A549 (cell line): Measurements from ENCODE around the gene C16orf46. TPM values are rescaled to one million over a fixed set of nuclear protein-coding genes. Genes with fewer than 3 reads are reported as not detected.

Source experiments
- ATAC-seq, 2 experiments: fragments of 200-7000 bp in 1 of 2; fragments of >200 bp in 1 of 2; cut with Nextera tagmentation in 1 of 2; cut with Tn5 transposase in 1 of 2; 3 replicates each; pipeline versions ENCODE4 v1.8.0 to v1.9.1; 2018 to 2020; ENCODE audit warnings: mild to moderate bottlenecking in 1 of 2, moderate library complexity in 1 of 2
- CTCF ChIA-PET: fragments of 300-600 bp; sonication (Branson Sonifier 250); formaldehyde crosslinking; extraction: SDS; loops from one replicate; lab custom pipeline; 2021; ENCODE audit warnings: antibody characterized with exemption, inconsistent platforms; lab: Yijun Ruan, JAX
- POLR2A ChIA-PET: fragments of 350-600 bp; formaldehyde crosslinking; extraction: SDS; loops from one replicate; lab custom pipeline; 2021; ENCODE audit warnings: antibody characterized with exemption, inconsistent platforms; lab: Yijun Ruan, JAX
- DNase-seq, 2 experiments: peaks; one replicate each; pipeline versions ENCODE4 v3.0.0 to v3.0.0-alpha.2; 2011 to 2016; ENCODE audit warnings: low read depth in 1 of 2, low spot score in 1 of 2
- FAIRE-seq: peaks from 2 replicates; lab custom pipeline; 2011; peaks lifted over from hg19 to GRCh38; lab: Jason Lieb, UNC
- H3K27ac ChIP-seq, 2 experiments: fragments of >200 bp; sonication (Bioruptor Twin); formaldehyde crosslinking; 3 replicates each; pipeline ENCODE4 v1.5.1; 2016 to 2017
- H3K4me1 ChIP-seq: fragments of >200 bp; sonication (Bioruptor Twin); formaldehyde crosslinking; 3 replicates; pipeline ENCODE4 v1.6.1; 2016
- H3K4me2 ChIP-seq: fragments of >200 bp; sonication (Bioruptor Twin); formaldehyde crosslinking; 3 replicates; pipeline ENCODE4 v1.6.1; 2016
- H3K4me3 ChIP-seq: fragments of >200 bp; sonication (Bioruptor Twin); formaldehyde crosslinking; 3 replicates; pipeline ENCODE4 v1.5.1; 2016
- H3K9me3 ChIP-seq: fragments of >200 bp; sonication (Bioruptor Twin); formaldehyde crosslinking; 3 replicates; pipeline ENCODE4 v1.6.1; 2016
- CBX2 ChIP-seq: fragments of 200-600 bp; sonication (generic); IDR thresholded peaks from 2 replicates; pipeline ENCODE4 v1.6.1; 2016; ENCODE audit warnings: low read depth, mild to moderate bottlenecking, borderline replicate concordance
- CEBPB ChIP-seq, 2 experiments: fragments of >200 bp in 1 of 2; sonication (Bioruptor Twin) in 1 of 2; formaldehyde crosslinking in 1 of 2; IDR thresholded peaks; 2 replicates each; pipeline ENCODE4 v1.6.1; 2012 to 2016
- CHD4 ChIP-seq: fragments of 200-600 bp; sonication (generic); IDR thresholded peaks from 2 replicates; pipeline ENCODE4 v1.6.1; 2016; ENCODE audit warnings: antibody characterized with exemption, mild to moderate bottlenecking, borderline replicate concordance
- EHF ChIP-seq: fragments of 250-450 bp; sonication (Bioruptor Pico); IDR thresholded peaks from 2 replicates; pipeline ENCODE4 v1.5.0; 2020; ENCODE audit warnings: mild to moderate bottlenecking
- EHMT2 ChIP-seq: fragments of 200-600 bp; sonication (generic); IDR thresholded peaks from 2 replicates; pipeline ENCODE4 v1.6.1; 2016; ENCODE audit warnings: antibody characterized with exemption, low read depth, mild to moderate bottlenecking, moderate library complexity
- EP300 ChIP-seq, 2 experiments: fragments of >200 bp; sonication (Bioruptor Twin); formaldehyde crosslinking; IDR thresholded peaks; 2 replicates in 1 of 2; 3 replicates in 1 of 2; pipeline ENCODE4 v1.6.1; 2016 to 2017
- ESRRA ChIP-seq: fragments of 150-350 bp; IDR thresholded peaks from 2 replicates; pipeline ENCODE4 v1.6.1; 2014; ENCODE audit warnings: mild to moderate bottlenecking, low read length, borderline replicate concordance
- FOSL2 ChIP-seq, 2 experiments: fragments of 450-650 bp in 1 of 2; fragments of >200 bp in 1 of 2; sonication (Bioruptor Twin) in 1 of 2; formaldehyde crosslinking; IDR thresholded peaks; 2 replicates each; pipeline versions ENCODE4 v1.5.0 to v1.6.1; 2016 to 2020; ENCODE audit warnings: mild to moderate bottlenecking in 1 of 2, moderate library complexity in 1 of 2
- FOXS1 ChIP-seq: fragments of 250-450 bp; sonication (Bioruptor Pico); IDR thresholded peaks from 2 replicates; pipeline ENCODE4 v1.5.0; 2020; ENCODE audit warnings: mild to moderate bottlenecking, moderate library complexity
- GATA3 ChIP-seq: IDR thresholded peaks from 2 replicates; pipeline ENCODE4 v1.6.1; 2012; ENCODE audit warnings: borderline replicate concordance
- HDAC2 ChIP-seq: fragments of 200-600 bp; sonication (generic); IDR thresholded peaks from 2 replicates; pipeline ENCODE4 v1.6.1; 2016
- HEYL ChIP-seq: fragments of 250-450 bp; sonication (Bioruptor Pico); IDR thresholded peaks from 2 replicates; pipeline ENCODE4 v1.8.0; 2021; ENCODE audit warnings: mild to moderate bottlenecking, moderate library complexity
- HOXB13 ChIP-seq: fragments of 250-450 bp; sonication (Bioruptor Pico); IDR thresholded peaks from 2 replicates; pipeline ENCODE4 v1.5.0; 2020; ENCODE audit warnings: low read depth, mild to moderate bottlenecking, moderate library complexity
- JUNB ChIP-seq: fragments of >200 bp; sonication (Bioruptor Twin); formaldehyde crosslinking; IDR thresholded peaks from 2 replicates; pipeline ENCODE4 v1.6.1; 2016
- KDM5A ChIP-seq: fragments of 200-600 bp; sonication (generic); IDR thresholded peaks from 2 replicates; pipeline ENCODE4 v1.6.1; 2016; ENCODE audit warnings: antibody characterized with exemption, mild to moderate bottlenecking
- MAFK ChIP-seq: fragments of 450-650 bp; IDR thresholded peaks from 2 replicates; pipeline ENCODE4 v1.6.1; 2014; ENCODE audit not compliant: partially characterized antibody
- MYC ChIP-seq: IDR thresholded peaks from 2 replicates; pipeline ENCODE4 v1.6.1; 2012; ENCODE audit warnings: mild to moderate bottlenecking, inconsistent platforms, low read length, improper control_type of control experiment, borderline replicate concordance
- NPAS2 ChIP-seq: fragments of 250-450 bp; sonication (Bioruptor Pico); IDR thresholded peaks from 2 replicates; pipeline ENCODE4 v1.8.0; 2022; ENCODE audit warnings: mild to moderate bottlenecking, moderate library complexity, borderline replicate concordance
- RFX5 ChIP-seq: fragments of 450-650 bp; IDR thresholded peaks from 2 replicates; pipeline ENCODE4 v1.7.1; 2014; ENCODE audit warnings: antibody characterized with exemption, mild to moderate bottlenecking, moderate library complexity
- TFCP2L1 ChIP-seq: fragments of 250-450 bp; sonication (Bioruptor Pico); IDR thresholded peaks from 2 replicates; pipeline ENCODE4 v1.5.0; 2021; ENCODE audit warnings: mild to moderate bottlenecking
- TP53 ChIP-seq: fragments of 250-450 bp; sonication (Bioruptor Pico); IDR thresholded peaks from 2 replicates; pipeline ENCODE4 v1.5.0; 2021; ENCODE audit warnings: mild to moderate bottlenecking, moderate library complexity
- ZC3H11A ChIP-seq: fragments of 450-650 bp; IDR thresholded peaks from 2 replicates; pipeline ENCODE4 v1.6.1; 2014; ENCODE audit warnings: antibody characterized with exemption, mild to moderate bottlenecking
- WGBS: methylation state at CpG from one replicate; pipeline ENCODE4 v1.1.6; 2017; ENCODE audit errors: missing lambda C conversion rate; 5-methylcytosine and 5-hydroxymethylcytosine counted together
- polyA plus RNA-seq, 4 experiments: library from polyadenylated mRNA; depleted of rRNA in 3 of 4; stranded (reverse); fragments of >200 nt; fragmentation: RNase III in 1 of 4; extraction: RNeasy Plus Mini Kit Qiagen cat#74134 plus additional on column Dnase treatment in 1 of 4; gene quantifications; 2 replicates in 3 of 4; 3 replicates in 1 of 4; pipeline ENCODE4 v1.2.3, GENCODE V29; 2011 to 2017
- TF ChIP-seq, protein P1 (sequence below): fragments of >200 bp; sonication (Bioruptor Twin); formaldehyde crosslinking; IDR thresholded peaks from 3 replicates; pipeline ENCODE4 v1.6.1; 2016
- TF ChIP-seq, protein P2 (sequence below): fragments of >200 bp; sonication (Bioruptor Twin); formaldehyde crosslinking; IDR thresholded peaks from 2 replicates; pipeline ENCODE4 v1.6.1; 2016
- TF ChIP-seq, protein P3 (sequence below): IDR thresholded peaks from 2 replicates; pipeline ENCODE4 v1.6.1; 2012; ENCODE audit warnings: low read depth, borderline replicate concordance
- TF ChIP-seq, protein P4 (sequence below): fragments of 150-350 bp; IDR thresholded peaks from 2 replicates; pipeline ENCODE4 v1.6.1; 2014; ENCODE audit warnings: low read depth, mild to moderate bottlenecking, low read length
- TF ChIP-seq, protein P5 (sequence below): IDR thresholded peaks from 2 replicates; pipeline ENCODE4 v1.6.1; 2012
- TF ChIP-seq, protein P6 (sequence below): fragments of 250-450 bp; sonication (Bioruptor Pico); IDR thresholded peaks from 2 replicates; pipeline ENCODE4 v1.5.0; 2020; ENCODE audit warnings: low read depth, mild to moderate bottlenecking, moderate library complexity

The C16orf46 gene
- polyA plus RNA-seq, 2 of the 4 experiments (the other 2 are of a cell fraction): 0.37 to 1.4 TPM

DNA sequence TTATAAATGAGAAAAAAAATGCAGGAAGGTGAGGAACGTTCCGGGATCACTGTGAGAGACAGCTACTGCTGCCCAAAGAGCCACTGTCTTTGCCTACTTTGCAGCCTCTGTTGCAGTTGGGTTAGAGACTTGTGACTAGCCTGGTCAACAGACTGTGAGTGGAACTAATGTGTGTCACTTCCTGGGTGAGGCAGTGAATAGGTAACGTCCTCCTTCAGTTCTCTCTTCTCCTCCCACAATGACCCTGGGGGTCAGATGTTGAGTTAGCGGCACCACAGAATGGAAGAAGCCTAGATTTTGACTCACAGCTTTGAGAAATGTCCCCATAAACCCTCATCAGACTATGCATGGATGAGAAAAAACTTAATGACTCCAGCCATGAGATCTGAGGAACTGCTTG, 5.2 kb downstream of the C16orf46 start:
- 74% methylated on average over 4 of the region's 4 CpGs for WGBS
- peak in 1 of 2 experiments; percentile 18 for DNase-seq
- Histone ChIP-seq H3K9me3 (no peaks in the 10 kb centered on the region), H3K4me2 (no peak overlapping the region), H3K4me1 (no peaks in the 10 kb centered on the region), H3K27ac (no peak overlapping the region), H3K4me3 (no peak overlapping the region)
- TF ChIP-seq JUNB (no peak), EHMT2 (no peak), GATA3 (no peak), EHF (no peak), TFCP2L1 (CRISPR knock-in tag) (no peak), TP53 (CRISPR knock-in tag) (no peak), HEYL (CRISPR knock-in tag) (no peak), MYC (no peak), NPAS2 (CRISPR knock-in tag) (no peak), ESRRA (no peak), CHD4 (no peak), ZC3H11A (no peak), CEBPB (IDR thresholded peaks at IDR 0.05) (no peak), MAFK (no peak), FOSL2 (IDR thresholded peaks at IDR 0.05) (no peak), FOSL2 (CRISPR knock-in tag; IDR thresholded peaks at IDR 0.05) (no peak), KDM5A (no peak), FOXS1 (CRISPR knock-in tag) (no peak)
- TF ChIP-seq, protein P1, sequence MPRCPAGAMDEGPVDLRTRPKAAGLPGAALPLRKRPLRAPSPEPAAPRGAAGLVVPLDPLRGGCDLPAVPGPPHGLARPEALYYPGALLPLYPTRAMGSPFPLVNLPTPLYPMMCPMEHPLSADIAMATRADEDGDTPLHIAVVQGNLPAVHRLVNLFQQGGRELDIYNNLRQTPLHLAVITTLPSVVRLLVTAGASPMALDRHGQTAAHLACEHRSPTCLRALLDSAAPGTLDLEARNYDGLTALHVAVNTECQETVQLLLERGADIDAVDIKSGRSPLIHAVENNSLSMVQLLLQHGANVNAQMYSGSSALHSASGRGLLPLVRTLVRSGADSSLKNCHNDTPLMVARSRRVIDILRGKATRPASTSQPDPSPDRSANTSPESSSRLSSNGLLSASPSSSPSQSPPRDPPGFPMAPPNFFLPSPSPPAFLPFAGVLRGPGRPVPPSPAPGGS: no peak
- TF ChIP-seq, protein P2, sequence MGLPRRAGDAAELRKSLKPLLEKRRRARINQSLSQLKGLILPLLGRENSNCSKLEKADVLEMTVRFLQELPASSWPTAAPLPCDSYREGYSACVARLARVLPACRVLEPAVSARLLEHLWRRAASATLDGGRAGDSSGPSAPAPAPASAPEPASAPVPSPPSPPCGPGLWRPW: no peak
- ChIA-PET POLR2A (no interaction called here), CTCF (interaction anchor here (0.6 to 2.0 kb wide), 2 partner anchors 36 to 44 kb away, joined by 5 to 9 read pairs; partner anchors contain the start of gene ATMIN)
- no peak for FAIRE-seq
- ATAC-seq: no peak

DNA sequence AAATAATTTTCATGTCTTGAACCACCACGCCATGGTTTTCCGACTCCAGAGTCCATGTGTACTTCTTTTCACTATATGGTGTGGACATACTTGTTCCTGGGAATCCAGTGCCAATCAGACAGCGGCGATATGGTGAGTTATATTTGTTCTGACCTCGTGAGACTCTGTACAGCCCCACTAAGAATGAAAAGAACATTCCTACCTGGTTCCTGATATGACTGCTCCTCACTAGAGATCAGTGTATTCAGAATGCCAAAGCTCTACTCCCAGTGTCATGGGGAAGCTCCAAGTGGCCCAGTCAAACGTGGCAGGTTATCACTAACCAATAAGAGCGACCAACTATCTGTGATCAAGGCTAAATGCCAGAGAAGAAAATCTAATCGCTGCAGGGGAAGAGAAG, 6.1 kb downstream of the C16orf46 start:
- Histone ChIP-seq H3K4me2 (no peak overlapping the region), H3K4me1 (no peaks in the 10 kb centered on the region), H3K27ac (no peak overlapping the region), H3K4me3 (no peak overlapping the region), H3K9me3 (no peaks in the 10 kb centered on the region)
- TF ChIP-seq EP300 (IDR thresholded peaks at IDR 0.05) (no peak), CBX2 (no peak), RFX5 (no peak), KDM5A (no peak), JUNB (no peak), HDAC2 (no peak), HOXB13 (CRISPR knock-in tag) (no peak)
- TF ChIP-seq, protein P3, sequence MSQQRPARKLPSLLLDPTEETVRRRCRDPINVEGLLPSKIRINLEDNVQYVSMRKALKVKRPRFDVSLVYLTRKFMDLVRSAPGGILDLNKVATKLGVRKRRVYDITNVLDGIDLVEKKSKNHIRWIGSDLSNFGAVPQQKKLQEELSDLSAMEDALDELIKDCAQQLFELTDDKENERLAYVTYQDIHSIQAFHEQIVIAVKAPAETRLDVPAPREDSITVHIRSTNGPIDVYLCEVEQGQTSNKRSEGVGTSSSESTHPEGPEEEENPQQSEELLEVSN: no peak
- TF ChIP-seq, protein P4, sequence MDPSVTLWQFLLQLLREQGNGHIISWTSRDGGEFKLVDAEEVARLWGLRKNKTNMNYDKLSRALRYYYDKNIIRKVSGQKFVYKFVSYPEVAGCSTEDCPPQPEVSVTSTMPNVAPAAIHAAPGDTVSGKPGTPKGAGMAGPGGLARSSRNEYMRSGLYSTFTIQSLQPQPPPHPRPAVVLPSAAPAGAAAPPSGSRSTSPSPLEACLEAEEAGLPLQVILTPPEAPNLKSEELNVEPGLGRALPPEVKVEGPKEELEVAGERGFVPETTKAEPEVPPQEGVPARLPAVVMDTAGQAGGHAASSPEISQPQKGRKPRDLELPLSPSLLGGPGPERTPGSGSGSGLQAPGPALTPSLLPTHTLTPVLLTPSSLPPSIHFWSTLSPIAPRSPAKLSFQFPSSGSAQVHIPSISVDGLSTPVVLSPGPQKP: no peak
- TF ChIP-seq, protein P5, sequence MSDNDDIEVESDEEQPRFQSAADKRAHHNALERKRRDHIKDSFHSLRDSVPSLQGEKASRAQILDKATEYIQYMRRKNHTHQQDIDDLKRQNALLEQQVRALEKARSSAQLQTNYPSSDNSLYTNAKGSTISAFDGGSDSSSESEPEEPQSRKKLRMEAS: no peak
- TF ChIP-seq, protein P6, sequence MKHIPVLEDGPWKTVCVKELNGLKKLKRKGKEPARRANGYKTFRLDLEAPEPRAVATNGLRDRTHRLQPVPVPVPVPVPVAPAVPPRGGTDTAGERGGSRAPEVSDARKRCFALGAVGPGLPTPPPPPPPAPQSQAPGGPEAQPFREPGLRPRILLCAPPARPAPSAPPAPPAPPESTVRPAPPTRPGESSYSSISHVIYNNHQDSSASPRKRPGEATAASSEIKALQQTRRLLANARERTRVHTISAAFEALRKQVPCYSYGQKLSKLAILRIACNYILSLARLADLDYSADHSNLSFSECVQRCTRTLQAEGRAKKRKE (CRISPR knock-in tag): no peak
- ChIA-PET CTCF (interaction anchor here (1.5 kb wide), 1 partner anchor 35 kb away, joined by 6 read pairs; the partner anchor contains the start of gene ATMIN), POLR2A (interaction anchor here (1.2 kb wide), 1 partner anchor 244 kb away, joined by 3 read pairs; the partner anchor contains the start of gene GAN)
- DNase-seq (no peak), FAIRE-seq (no peak), ATAC-seq (no peak)
- WGBS: 78% methylated on average over 7 of the region's 8 CpGs
